ENCODE results near the gene TBC1D22A. TPM values are rescaled to one million over a fixed set of nuclear protein-coding genes. Genes with fewer than 3 reads are reported as not detected.

The TBC1D22A gene
- total and polyA plus RNA-seq, 11 donors = 9.4 to 30.7 (median 18.6) TPM

- Histone ChIP-seq H3K4me3 (no peak overlapping the region), H3K4me1 (peaks cover 0 to 26% (median 6%) of the 10 kb centered on the region in 12 donors), H3K27ac (no peak overlapping the region), H3K9me3 (peaks cover 0 to 24% (median 8%) of the 10 kb centered on the region in 12 donors), H3K36me3 (peaks cover 0 to 8% (median 0%) of the 10 kb centered on the region in 9 donors), H3K27me3 (no peaks in the 10 kb centered on the region)
- intact Hi-C loops (cut with DNase I) = no loop called here
- 98 to 99% (median 98%) methylated on average over 2 of the region's 2 CpGs for WGBS, 4 donors
- DNase-seq = no peak
- TF ChIP-seq POLR2A (IDR thresholded peaks at IDR 0.05) (no peak), CTCF (IDR thresholded peaks at IDR 0.05) (no peak)
- no peak for ATAC-seq
Observed at GRCh38 chr22:46835288-46835687, 72.8 kb downstream of the TBC1D22A start.

GRCh38 chr22:46835693-46836092 lies 73.2 kb downstream of the TBC1D22A start:
- H3K36me3 ChIP-seq = peaks cover 0 to 8% (median 0%) of the 10 kb centered on the region in 9 donors
- no peak overlapping the region for H3K27ac ChIP-seq
- H3K9me3 ChIP-seq = peaks cover 0 to 24% (median 8%) of the 10 kb centered on the region in 12 donors
- TF ChIP-seq POLR2A (IDR thresholded peaks at IDR 0.05) = no peak
- no peak for TF ChIP-seq CTCF (IDR thresholded peaks at IDR 0.05)
- H3K27me3 ChIP-seq = no peaks in the 10 kb centered on the region
- no peak overlapping the region for H3K4me3 ChIP-seq
- no peak for ATAC-seq
- no peak for DNase-seq
- intact Hi-C loops (cut with DNase I) = no loop called here
- peaks cover 0 to 22% (median 2%) of the 10 kb centered on the region in 12 donors for H3K4me1 ChIP-seq
- whole genome bisulfite sequencing, 4 donors = 98 to 100% (median 98%) methylated on average over 2 of the region's 2 CpGs

- DNase-seq (no peak), ATAC-seq (no peak)
- Histone ChIP-seq H3K27ac (no peak overlapping the region), H3K4me3 (no peak overlapping the region), H3K4me1 (peaks cover 0 to 19% (median 0%) of the 10 kb centered on the region in 12 donors), H3K27me3 (no peaks in the 10 kb centered on the region), H3K36me3 (no peaks in the 10 kb centered on the region), H3K9me3 (peaks cover 0 to 4% (median 0%) of the 10 kb centered on the region in 12 donors)
- TF ChIP-seq POLR2A (IDR thresholded peaks at IDR 0.05) (no peak), CTCF (IDR thresholded peaks at IDR 0.05) (no peak)
- WGBS, 4 donors = 77 to 98% (median 95%) methylated on average over 3 of the region's 3 CpGs
- intact Hi-C loops (cut with DNase I) = loop anchor here in 3 of 10 donors (10.0 kb wide), 2 partner anchors 103 to 1653 kb away; no protein-coding TSS in a partner anchor
Observed at GRCh38 chr22:46841522-46841921, 79.1 kb downstream of the TBC1D22A start.

- DNase-seq = no peak
- ATAC-seq = peak in 1 of 4 donors; percentile 19
- Histone ChIP-seq H3K9me3 (no peaks in the 10 kb centered on the region), H3K27ac (no peak overlapping the region), H3K4me3 (no peak overlapping the region), H3K36me3 (peaks cover 0 to 4% (median 0%) of the 10 kb centered on the region in 9 donors), H3K4me1 (peaks cover 0 to 19% (median 0%) of the 10 kb centered on the region in 12 donors), H3K27me3 (no peaks in the 10 kb centered on the region)
- TF ChIP-seq CTCF (IDR thresholded peaks at IDR 0.05) (no peak), POLR2A (IDR thresholded peaks at IDR 0.05) (no peak)
- 85 to 89% (median 87%) methylated on average over 11 of the region's 11 CpGs for WGBS, 4 donors
- intact Hi-C loops (cut with DNase I) = loop anchor here in 3 of 10 donors (10.0 kb wide), 2 partner anchors 102 to 1652 kb away; no protein-coding TSS in a partner anchor
Observed at GRCh38 chr22:46842606-46843005, 80.2 kb downstream of the TBC1D22A start.

Measured in heart left ventricle (tissue), 16 donors.